ENCODE measurements around the gene CCDC146.
A peak's percentile ranks its signal among the peaks of the same experiment; 100 is the strongest.
"Not testable (repeated sequence)": the region's sequence is repeated elsewhere in the genome, so short reads cannot be mapped to it uniquely, and the experiment has no call there.

Gene CCDC146, protein sequence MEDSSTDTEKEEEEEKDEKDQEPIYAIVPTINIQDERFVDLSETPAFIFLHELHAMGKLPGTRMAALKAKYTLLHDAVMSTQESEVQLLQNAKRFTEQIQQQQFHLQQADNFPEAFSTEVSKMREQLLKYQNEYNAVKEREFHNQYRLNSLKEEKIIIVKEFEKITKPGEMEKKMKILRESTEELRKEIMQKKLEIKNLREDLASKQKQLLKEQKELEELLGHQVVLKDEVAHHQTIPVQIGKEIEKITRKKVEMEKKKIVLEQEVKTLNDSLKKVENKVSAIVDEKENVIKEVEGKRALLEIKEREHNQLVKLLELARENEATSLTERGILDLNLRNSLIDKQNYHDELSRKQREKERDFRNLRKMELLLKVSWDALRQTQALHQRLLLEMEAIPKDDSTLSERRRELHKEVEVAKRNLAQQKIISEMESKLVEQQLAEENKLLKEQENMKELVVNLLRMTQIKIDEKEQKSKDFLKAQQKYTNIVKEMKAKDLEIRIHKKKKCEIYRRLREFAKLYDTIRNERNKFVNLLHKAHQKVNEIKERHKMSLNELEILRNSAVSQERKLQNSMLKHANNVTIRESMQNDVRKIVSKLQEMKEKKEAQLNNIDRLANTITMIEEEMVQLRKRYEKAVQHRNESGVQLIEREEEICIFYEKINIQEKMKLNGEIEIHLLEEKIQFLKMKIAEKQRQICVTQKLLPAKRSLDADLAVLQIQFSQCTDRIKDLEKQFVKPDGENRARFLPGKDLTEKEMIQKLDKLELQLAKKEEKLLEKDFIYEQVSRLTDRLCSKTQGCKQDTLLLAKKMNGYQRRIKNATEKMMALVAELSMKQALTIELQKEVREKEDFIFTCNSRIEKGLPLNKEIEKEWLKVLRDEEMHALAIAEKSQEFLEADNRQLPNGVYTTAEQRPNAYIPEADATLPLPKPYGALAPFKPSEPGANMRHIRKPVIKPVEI

GRCh38 chr7:77121860-77122681, at the start of gene CCDC146:
Gene CCDC146, plus strand, starts transcription at chr7:77122615. Its CDS starts 45,054 bp downstream, at chr7:77167669.
- DNase-seq, result peak; percentile 98

- DNase-seq, result not testable (repeated sequence)
Measured at GRCh38 chr7:77074786-77075396, 47.5 kb upstream of the CCDC146 start.

DNA sequence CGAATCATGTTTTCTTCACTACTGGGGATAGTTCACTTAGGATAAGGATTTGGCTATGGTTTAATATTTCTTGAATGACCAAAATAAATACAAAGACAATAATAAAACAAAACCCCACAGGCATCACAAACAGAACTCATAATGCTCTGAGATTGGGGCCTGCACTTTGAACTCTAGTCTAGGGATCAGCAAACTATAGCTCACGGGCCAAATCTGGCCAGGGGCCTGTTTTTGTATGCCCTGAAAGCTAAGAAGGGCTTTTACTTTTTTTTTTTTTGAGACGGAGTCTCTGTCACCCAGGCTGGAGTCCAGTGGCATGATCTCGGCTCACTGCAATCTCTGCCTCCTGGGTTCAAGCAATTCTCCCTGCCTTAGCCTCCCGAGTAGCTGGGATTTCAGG, 45.4 kb upstream of the CCDC146 start:
- not testable (repeated sequence) for DNase-seq

GRCh38 chr7:77079112-77079511, 43.3 kb upstream of the CCDC146 start:
- not testable (repeated sequence) for DNase-seq

- DNase-seq, result not testable (repeated sequence)
Measured at GRCh38 chr7:77079624-77080023, 42.8 kb upstream of the CCDC146 start.

DNA sequence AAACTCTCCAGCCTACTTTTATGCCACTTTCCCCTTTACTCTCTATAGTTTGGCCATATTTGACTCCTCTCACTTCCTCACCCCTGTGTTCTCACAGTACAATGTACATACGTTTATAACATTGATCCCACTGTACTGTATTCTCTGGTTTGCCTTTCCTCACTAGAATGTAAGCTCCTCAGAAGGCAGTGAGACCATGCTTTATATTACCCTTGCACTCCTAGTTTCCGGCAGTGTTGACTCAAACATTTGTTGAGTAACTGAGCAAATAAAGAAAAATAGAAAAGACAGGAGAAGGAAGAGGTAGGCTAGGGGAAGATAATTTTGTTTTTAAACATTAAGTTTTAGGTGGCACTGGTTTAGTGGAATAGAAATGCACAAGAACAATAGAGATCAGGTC, 42.2 kb upstream of the CCDC146 start:
- not testable (repeated sequence) for DNase-seq

GRCh38 chr7:77082192-77082591, 40.2 kb upstream of the CCDC146 start:
- not testable (repeated sequence) for DNase-seq

GRCh38 chr7:77092301-77092700, 30.1 kb upstream of the CCDC146 start:
- not testable (repeated sequence) for DNase-seq

GRCh38 chr7:77100501-77100900, 21.9 kb upstream of the CCDC146 start:
- DNase-seq, result not testable (repeated sequence)

GRCh38 chr7:77101187-77101586, 21.2 kb upstream of the CCDC146 start:
- DNase-seq, result not testable (repeated sequence)

DNA sequence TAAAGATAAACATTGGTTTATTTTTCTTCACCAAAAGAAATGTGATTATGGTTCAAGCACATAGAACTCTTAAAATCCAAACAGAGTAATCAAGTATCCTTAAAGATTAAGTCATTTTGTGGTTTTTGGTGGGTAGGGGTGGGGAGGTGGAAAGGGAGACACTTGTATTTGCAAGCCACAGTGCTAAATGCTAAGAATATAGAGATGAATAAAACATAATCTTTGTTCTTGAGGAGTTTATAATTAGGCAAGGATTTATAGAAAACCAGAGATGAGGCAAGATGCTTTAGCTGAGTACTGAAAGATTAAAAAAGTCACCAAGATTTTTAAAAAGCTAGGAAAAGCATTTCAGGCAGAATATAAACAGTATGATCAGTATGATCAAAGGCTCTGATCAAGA, 19.7 kb upstream of the CCDC146 start:
- DNase-seq, result not testable (repeated sequence)

GRCh38 chr7:77105904-77106303, 16.5 kb upstream of the CCDC146 start:
- not testable (repeated sequence) for DNase-seq

- not testable (repeated sequence) for DNase-seq
Measured at GRCh38 chr7:77107659-77108058, 14.8 kb upstream of the CCDC146 start.

- not testable (repeated sequence) for DNase-seq
Measured at GRCh38 chr7:77108362-77108761, 14.1 kb upstream of the CCDC146 start.

- DNase-seq, result peak in 1 of 2 donors; percentile 48
Measured at GRCh38 chr7:77112719-77113306, 9.6 kb upstream of the CCDC146 start.

DNA sequence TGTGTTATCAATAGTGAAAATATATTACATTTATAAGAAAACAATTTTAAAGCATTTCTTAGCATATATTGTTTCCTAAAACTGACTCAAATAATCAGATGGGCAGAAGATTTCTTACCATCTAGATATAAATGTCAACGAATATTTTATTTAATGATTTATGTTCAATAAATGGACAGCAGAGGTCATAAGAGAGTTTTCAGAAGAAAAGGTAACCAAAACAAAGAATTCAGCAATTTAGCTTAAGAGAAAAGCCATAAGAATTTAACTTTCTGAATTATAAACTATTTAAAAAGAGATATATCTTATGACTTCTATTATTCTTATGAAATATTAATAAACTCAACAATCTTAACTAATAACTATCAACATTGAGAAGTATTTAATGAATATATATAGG, 3.1 kb downstream of the CCDC146 start:
- DNase-seq, result peak in 1 of 2 donors; percentile 31

- not testable (repeated sequence) for DNase-seq
Measured at GRCh38 chr7:77127009-77127408, 4.6 kb downstream of the CCDC146 start.

GRCh38 chr7:77128582-77129410, 6.4 kb downstream of the CCDC146 start:
- not testable (repeated sequence) for DNase-seq

GRCh38 chr7:77131781-77132180, 9.4 kb downstream of the CCDC146 start:
- DNase-seq, result not testable (repeated sequence)

DNA sequence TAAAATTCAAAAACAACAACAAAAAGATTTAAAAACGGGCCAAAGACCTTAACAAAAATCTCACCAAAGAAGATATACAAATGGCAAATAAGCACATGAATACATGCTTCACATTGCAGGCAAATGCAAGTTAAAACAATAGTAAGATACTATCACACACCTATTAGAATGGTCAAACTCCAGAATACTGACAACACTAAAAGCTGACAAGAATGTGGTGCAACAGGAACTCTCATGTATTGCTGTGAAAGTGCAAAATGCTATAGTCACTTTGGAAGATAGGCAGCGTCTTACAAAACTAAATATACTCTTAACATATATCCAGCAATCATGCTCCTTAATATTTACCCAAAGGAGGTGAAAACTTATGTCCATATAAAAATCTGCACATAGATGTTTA, 16.3 kb downstream of the CCDC146 start:
- not testable (repeated sequence) for DNase-seq

GRCh38 chr7:77140291-77140690, 17.9 kb downstream of the CCDC146 start:
- DNase-seq, result not testable (repeated sequence)

Data from CD4-positive, alpha-beta T cell treated with Interferon alpha-2 for 1 hour (primary cell).